Gastroesophageal sphincter (tissue), 3 donors: ENCODE measurements around the gene GRPEL1.

ENCODE experiments used
- EP300 ChIP-seq: sonication (generic); formaldehyde crosslinking; IDR thresholded peaks from one replicate; pipeline ENCODE4 v1.6.1; 2017; ENCODE audit warnings: antibody characterized with exemption, mild to moderate bottlenecking
- POLR2AphosphoS5 ChIP-seq: sonication (generic); formaldehyde crosslinking; IDR thresholded peaks from one replicate; pipeline ENCODE4 v1.6.1; 2017; ENCODE audit warnings: antibody characterized with exemption
- TF ChIP-seq, protein P1 (sequence below), 4 experiments: fragments of 200-600 bp in 2 of 4; fragments of 450-650 bp in 2 of 4; sonication (generic) in 1 of 4; IDR thresholded peaks; one replicate each; pipeline ENCODE4 v1.5.1; 2017 to 2019; ENCODE audit warnings: antibody characterized with exemption in 4 of 4, mild to moderate bottlenecking in 2 of 4, moderate library complexity in 2 of 4

DNA sequence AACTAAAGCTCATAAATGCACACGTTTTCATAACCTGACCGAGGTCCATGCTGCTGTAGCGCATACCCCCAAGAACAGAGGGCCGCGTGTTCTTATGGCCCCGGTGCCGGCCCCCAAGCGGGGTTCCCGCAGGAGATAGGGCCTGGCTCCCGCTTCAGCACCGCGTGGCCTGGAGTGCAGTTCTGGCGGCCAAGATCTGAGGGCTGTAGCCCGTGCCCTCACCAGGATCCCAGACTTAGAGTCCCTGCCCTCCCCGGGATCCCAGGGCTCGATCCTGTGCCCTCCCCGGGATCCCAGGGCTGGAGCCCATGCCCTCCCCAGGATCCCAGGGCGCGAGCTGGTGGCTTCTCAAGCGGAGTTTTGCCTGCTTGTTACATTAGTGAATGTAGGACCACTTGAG lies 1.0 kb upstream of the GRPEL1 start:
- TF ChIP-seq, protein P1, sequence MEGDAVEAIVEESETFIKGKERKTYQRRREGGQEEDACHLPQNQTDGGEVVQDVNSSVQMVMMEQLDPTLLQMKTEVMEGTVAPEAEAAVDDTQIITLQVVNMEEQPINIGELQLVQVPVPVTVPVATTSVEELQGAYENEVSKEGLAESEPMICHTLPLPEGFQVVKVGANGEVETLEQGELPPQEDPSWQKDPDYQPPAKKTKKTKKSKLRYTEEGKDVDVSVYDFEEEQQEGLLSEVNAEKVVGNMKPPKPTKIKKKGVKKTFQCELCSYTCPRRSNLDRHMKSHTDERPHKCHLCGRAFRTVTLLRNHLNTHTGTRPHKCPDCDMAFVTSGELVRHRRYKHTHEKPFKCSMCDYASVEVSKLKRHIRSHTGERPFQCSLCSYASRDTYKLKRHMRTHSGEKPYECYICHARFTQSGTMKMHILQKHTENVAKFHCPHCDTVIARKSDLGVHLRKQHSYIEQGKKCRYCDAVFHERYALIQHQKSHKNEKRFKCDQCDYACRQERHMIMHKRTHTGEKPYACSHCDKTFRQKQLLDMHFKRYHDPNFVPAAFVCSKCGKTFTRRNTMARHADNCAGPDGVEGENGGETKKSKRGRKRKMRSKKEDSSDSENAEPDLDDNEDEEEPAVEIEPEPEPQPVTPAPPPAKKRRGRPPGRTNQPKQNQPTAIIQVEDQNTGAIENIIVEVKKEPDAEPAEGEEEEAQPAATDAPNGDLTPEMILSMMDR (IDR thresholded peaks at IDR 0.05), result no peak
- TF ChIP-seq EP300, result no peak
- TF ChIP-seq POLR2AphosphoS5, result no peak
